Sigmoid colon (tissue), 7 donors: ENCODE results near the gene NCOA1. TPM values are rescaled to one million over a fixed set of nuclear protein-coding genes. Genes with fewer than 3 reads are reported as not detected.
"Not testable (repeated sequence)": the region's sequence is repeated elsewhere in the genome, so short reads cannot be mapped to it uniquely, and the experiment has no call there.

Source experiments
- DNase-seq: peaks from one replicate; pipeline ENCODE4 v3.0.0-alpha.2; 2019
- H3K27ac ChIP-seq, 4 donors: fragments of 200-600 bp; sonication (generic); one replicate each; pipeline ENCODE4 v1.5.1; 2016 to 2019; ENCODE audit warnings: mild to moderate bottlenecking in 1 of 4
- H3K27me3 ChIP-seq, 3 donors: fragments of 200-600 bp; sonication (generic); one replicate each; pipeline ENCODE4 v1.5.1; 2019; ENCODE audit warnings: mild to moderate bottlenecking in 1 of 3
- H3K36me3 ChIP-seq, 4 donors: fragments of 200-600 bp; sonication (generic); one replicate each; pipeline ENCODE4 v1.5.1; 2016 to 2019
- H3K4me1 ChIP-seq, 4 donors: fragments of 200-600 bp; sonication (generic); one replicate each; pipeline ENCODE4 v1.5.1; 2017 to 2019
- H3K4me3 ChIP-seq, 4 donors: fragments of 200-600 bp; sonication (generic); one replicate each; pipeline ENCODE4 v1.5.1; 2017 to 2019; ENCODE audit warnings: mild to moderate bottlenecking in 2 of 4, moderate library complexity in 1 of 4
- H3K9me3 ChIP-seq, 4 donors: fragments of 200-600 bp in 3 of 4; sonication (generic) in 3 of 4; one replicate each; pipeline versions ENCODE4 v1.5.1 to v1.6.1; 2013 to 2019
- EP300 ChIP-seq, 4 donors: sonication (generic); formaldehyde crosslinking; IDR thresholded peaks; one replicate each; pipeline ENCODE4 v1.6.1; 2017; ENCODE audit warnings: antibody characterized with exemption in 4 of 4
- POLR2A ChIP-seq, 2 donors: fragments of 450-650 bp; IDR thresholded peaks; one replicate each; pipeline ENCODE4 v1.6.1; 2016; ENCODE audit warnings: antibody characterized with exemption in 2 of 2, mild to moderate bottlenecking in 2 of 2, moderate library complexity in 2 of 2
- POLR2AphosphoS5 ChIP-seq, 4 donors: sonication (generic); formaldehyde crosslinking; IDR thresholded peaks; one replicate each; pipeline ENCODE4 v1.6.1; 2017; ENCODE audit warnings: antibody characterized with exemption in 4 of 4
- WGBS, 2 donors: extraction: QIAGEN DNeasy Blood & Tissue Kit; methylation state at CpG; one replicate each; pipeline ENCODE4 v1.1.7; 2013; 5-methylcytosine and 5-hydroxymethylcytosine counted together
- intact Hi-C: fragments of 100-400 bp; cut with DNase I; formaldehyde crosslinking; loops from one replicate; pipeline ENCODE4 v1.15.1; 2023
- polyA plus RNA-seq, 3 donors: library from polyadenylated mRNA; stranded (reverse); fragments of 200-250 nt; gene quantifications; one replicate each; pipeline ENCODE4 v1.2.3, GENCODE V29; 2013
- total RNA-seq, 4 donors: library from RNA; depleted of rRNA; stranded (reverse); fragments of >200 nt; gene quantifications; one replicate each; pipeline ENCODE4 v1.1.0, GENCODE V29; 2016
- TF ChIP-seq, protein P1 (sequence below), 4 experiments: fragments of 450-650 bp in 3 of 4; fragments of 200-600 bp in 1 of 4; IDR thresholded peaks; one replicate each; pipeline ENCODE4 v1.5.1; 2016 to 2019; ENCODE audit warnings: antibody characterized with exemption in 4 of 4, mild to moderate bottlenecking in 3 of 4, moderate library complexity in 2 of 4
- donor health status: healthy with polysubstance abuse.
- donor health status: Bipolar disorder and iron deficiency.
- donor health status: healthy.

The NCOA1 gene
- total and polyA plus RNA-seq, 7 donors = 11.3 to 61.7 (median 49.2) TPM

DNA sequence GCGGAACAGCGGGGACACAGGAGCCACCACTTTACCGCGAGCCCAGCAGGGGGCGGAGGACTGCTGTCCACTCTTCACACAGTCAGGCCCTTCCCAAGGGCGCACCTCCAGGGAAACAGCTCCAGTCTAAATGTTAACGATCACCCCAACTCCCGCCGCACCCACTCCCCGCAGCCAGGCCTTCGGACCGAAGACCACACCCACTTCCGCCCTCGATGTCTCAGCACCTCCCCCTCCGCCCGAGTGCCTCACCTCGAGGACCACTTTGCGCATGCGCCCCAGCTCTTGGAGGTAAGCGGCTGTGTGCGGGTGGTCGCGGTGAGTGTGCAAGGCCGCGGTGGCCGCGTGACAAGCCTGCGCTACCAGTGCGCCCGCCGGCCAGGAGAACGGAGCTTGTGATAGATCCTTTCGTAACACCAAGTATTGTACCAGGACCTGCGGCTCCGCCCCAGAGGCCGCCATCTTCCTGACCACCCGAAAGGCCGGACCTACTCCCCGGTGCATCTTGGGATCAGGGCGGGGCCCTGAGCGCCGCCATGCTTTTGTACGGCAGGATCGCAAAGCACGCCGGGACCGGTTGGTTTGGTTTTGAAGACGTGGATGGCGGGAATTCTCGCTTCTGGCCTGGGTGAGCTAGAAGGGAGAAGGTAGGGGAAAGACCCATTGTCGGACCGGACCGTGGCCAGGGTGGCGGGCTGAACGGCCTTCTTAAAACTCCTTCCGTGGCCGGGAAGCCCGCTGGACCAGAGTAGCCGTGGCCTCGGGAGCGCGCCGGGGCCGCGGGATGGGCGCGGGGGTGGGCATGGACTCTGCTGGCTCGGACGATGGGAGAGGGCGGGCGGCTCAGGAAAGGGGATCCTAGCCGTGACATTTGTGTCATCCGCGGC lies 302.1 kb downstream of the NCOA1 start, which contains the start of the genes CENPO and PTRHD1:
Gene CENPO, plus strand, starts transcription at position 552 of the 887 bp plus-strand sequence. CDS start 495 bp downstream, outside the sequence.
Gene PTRHD1, minus strand, starts transcription at position 518 of the 887 bp plus-strand sequence. Its CDS starts 14 bp downstream, at position 504.
- intact Hi-C loops = loop anchor here (2.0 to 10.0 kb wide), 2 partner anchors 302 to 668 kb away; partner anchors contain the start of genes FAM228B, NCOA1 and PFN4
- WGBS, 2 donors = 0% methylated on average over 74 of the region's 74 CpGs
- Histone ChIP-seq H3K9me3 (no peaks in the 10 kb centered on the region), H3K4me1 (peaks cover 0 to 17% (median 13%) of the 10 kb centered on the region in 4 donors), H3K36me3 (no peaks in the 10 kb centered on the region), H3K4me3 (peak within 1 kb of the TSS; percentile 57 to 81 (median 75)), H3K27ac (peak within 1 kb of the TSS; percentile 92 to 98 (median 97)), H3K27me3 (no peaks in the 10 kb centered on the region)
- peak; percentile 98 for DNase-seq
- TF ChIP-seq, protein P1, sequence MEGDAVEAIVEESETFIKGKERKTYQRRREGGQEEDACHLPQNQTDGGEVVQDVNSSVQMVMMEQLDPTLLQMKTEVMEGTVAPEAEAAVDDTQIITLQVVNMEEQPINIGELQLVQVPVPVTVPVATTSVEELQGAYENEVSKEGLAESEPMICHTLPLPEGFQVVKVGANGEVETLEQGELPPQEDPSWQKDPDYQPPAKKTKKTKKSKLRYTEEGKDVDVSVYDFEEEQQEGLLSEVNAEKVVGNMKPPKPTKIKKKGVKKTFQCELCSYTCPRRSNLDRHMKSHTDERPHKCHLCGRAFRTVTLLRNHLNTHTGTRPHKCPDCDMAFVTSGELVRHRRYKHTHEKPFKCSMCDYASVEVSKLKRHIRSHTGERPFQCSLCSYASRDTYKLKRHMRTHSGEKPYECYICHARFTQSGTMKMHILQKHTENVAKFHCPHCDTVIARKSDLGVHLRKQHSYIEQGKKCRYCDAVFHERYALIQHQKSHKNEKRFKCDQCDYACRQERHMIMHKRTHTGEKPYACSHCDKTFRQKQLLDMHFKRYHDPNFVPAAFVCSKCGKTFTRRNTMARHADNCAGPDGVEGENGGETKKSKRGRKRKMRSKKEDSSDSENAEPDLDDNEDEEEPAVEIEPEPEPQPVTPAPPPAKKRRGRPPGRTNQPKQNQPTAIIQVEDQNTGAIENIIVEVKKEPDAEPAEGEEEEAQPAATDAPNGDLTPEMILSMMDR (IDR thresholded peaks at IDR 0.05) = peak in 3 of 4 experiments; percentile 58 to 70 (median 67)
- peak in 1 of 2 donors; percentile 48 for TF ChIP-seq POLR2A (IDR thresholded peaks at IDR 0.05)
- TF ChIP-seq POLR2AphosphoS5 (IDR thresholded peaks at IDR 0.05) = peak; percentile 25 to 78 (median 68)
- no peak for TF ChIP-seq EP300 (IDR thresholded peaks at IDR 0.05)

DNA sequence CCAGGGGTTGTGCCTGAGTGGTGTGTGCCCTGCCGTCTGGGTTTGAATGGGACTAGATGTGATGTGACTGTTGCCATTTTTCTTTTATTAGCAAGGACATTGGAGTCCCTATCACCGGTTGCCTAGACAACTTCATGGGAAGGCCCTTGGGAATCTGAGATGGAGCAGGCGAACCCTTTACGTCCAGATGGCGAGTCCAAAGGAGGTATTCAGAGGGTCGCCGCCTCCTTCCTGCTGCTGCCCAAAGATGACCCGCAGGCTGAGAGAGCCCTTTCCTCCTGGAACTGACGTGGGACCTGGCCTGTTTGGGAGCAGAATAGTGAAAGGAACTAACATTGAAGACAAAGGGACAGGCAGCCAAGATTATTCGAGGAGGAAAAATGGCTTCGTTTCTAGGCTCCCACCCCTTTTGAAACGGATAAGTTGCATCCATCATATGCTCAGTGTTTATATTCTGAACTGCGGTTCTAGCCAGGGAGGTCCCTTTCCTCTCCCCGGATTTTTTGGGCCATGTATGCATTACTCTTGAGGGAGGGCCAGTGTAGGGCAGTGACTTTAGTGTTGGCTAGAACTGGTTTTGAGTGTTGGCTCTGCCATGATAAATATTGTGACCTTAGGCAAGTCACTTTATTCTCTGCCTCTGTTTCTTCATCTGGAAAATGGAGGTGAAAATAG lies 302.8 kb downstream of the NCOA1 start:
- 6% methylated on average over 14 of the region's 14 CpGs for WGBS, 2 donors
- peak overlapping the region; percentile 57 to 81 (median 75) for H3K4me3 ChIP-seq
- H3K27me3 ChIP-seq = no peaks in the 10 kb centered on the region
- no peaks in the 10 kb centered on the region for H3K9me3 ChIP-seq
- H3K4me1 ChIP-seq = peaks cover 0 to 17% (median 13%) of the 10 kb centered on the region in 4 donors
- peak overlapping the region in 3 of 4 donors; percentile 92 to 97 (median 97) for H3K27ac ChIP-seq
- H3K36me3 ChIP-seq = no peaks in the 10 kb centered on the region
- no peak for DNase-seq
- TF ChIP-seq, protein P1 (IDR thresholded peaks at IDR 0.05) = no peak
- TF ChIP-seq EP300 (IDR thresholded peaks at IDR 0.05) = no peak
- TF ChIP-seq POLR2AphosphoS5 (IDR thresholded peaks at IDR 0.05) = no peak
- no peak for TF ChIP-seq POLR2A (IDR thresholded peaks at IDR 0.05)
- intact Hi-C loops = loop anchor here (2.0 to 10.0 kb wide), 2 partner anchors 303 to 669 kb away; partner anchors contain the start of genes FAM228B, NCOA1 and PFN4

DNA sequence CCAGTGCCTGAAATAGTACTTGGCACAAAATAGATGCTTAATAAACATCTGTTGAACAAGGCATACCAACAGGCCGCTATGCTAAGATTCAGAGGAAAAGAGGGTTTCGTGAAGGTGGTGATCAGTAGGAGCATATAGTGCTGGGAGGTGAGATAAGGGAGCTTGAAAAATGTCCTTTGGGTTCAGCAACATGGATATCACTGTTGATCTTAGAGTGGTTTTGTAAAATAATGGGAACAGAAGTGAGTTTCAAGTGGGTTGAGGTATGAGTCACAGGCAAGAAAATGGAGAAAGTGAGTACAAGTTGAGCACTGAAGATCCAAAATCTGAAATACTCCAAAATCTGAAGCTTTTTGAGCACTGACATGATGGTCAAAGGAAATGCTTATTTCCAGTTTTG lies 306.6 kb downstream of the NCOA1 start:
- WGBS, 2 donors = 97 to 98% methylated on average over 2 of the region's 2 CpGs
- Histone ChIP-seq H3K36me3 (no peaks in the 10 kb centered on the region), H3K9me3 (no peaks in the 10 kb centered on the region), H3K4me3 (no peak overlapping the region), H3K27ac (no peak overlapping the region), H3K4me1 (peaks cover 0 to 11% (median 7%) of the 10 kb centered on the region in 4 donors), H3K27me3 (no peaks in the 10 kb centered on the region)
- intact Hi-C loops = loop anchor here (10.0 kb wide), 1 partner anchor 673 kb away; the partner anchor contains the start of genes FAM228B and PFN4
- no peak for DNase-seq
- TF ChIP-seq, protein P1 (IDR thresholded peaks at IDR 0.05) = no peak
- TF ChIP-seq POLR2AphosphoS5 (IDR thresholded peaks at IDR 0.05) (no peak), POLR2A (IDR thresholded peaks at IDR 0.05) (no peak), EP300 (IDR thresholded peaks at IDR 0.05) (no peak)

DNA sequence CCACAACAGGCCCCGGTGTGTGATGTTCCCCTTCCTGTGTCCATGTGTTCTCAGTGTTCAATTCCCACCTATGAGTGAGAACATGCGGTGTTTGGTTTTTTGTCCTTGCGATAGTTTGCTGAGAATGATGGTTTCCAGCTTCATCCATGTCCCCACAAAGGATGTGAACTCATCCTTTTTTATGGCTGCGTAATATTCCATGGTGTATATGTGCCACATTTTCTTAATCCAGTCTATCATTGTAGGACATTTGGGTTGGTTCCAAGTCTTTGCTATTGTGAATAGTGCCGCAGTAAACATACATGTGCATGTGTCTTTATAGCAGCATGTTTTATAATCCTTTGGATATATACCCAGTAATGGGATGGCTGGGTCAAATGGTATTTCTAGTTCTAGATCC lies 309.4 kb downstream of the NCOA1 start:
- DNase-seq, H3K9me3 ChIP-seq, intact Hi-C loops, H3K36me3 ChIP-seq, H3K4me3 ChIP-seq, H3K27me3 ChIP-seq, H3K27ac ChIP-seq, H3K4me1 ChIP-seq: not testable (repeated sequence)
- WGBS, 2 donors = 88 to 99% methylated on average over 4 to 5 of the region's 5 CpGs

DNA sequence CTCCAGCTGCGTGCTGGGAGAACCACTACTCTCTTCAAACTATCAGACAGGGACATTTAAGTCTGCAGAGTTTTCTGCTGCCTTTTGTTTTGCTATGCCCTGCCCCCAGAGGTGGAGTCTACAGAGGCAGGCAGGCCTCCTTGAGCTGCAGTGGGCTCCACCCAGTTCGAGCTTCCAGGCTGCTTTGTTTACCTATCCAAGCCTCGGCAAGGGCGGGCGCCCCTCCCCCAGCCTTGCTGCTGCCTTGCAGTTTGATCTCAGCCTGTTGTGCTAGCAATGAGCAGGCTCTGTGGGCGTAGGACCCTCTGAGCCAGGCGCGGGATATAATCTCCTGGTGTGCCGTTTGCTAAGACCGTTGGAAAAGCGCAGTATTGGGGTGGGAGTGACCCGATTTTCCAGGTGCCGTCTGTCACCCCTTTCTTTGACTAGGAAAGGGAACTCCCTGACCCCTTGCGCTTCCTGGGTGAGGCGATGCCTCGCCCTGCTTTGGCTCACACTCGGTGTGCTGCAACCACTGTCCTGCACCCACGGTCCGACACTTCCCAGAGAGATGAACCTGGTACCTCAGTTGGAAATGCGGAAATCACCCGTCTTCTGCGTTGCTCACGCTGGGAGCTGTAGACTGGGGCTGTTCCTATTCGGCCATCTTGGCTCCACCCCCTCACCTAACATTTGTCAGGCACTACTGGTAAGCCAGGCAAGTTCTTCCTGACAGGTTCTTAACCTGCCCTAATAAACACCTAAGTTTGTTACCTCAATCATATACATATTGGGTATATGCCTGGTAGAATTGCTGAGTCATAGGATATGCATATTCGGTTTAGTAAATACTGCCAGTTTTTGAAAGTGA lies 315.0 kb downstream of the NCOA1 start:
- H3K9me3 ChIP-seq, H3K4me1 ChIP-seq, H3K36me3 ChIP-seq, DNase-seq, intact Hi-C loops, H3K4me3 ChIP-seq, H3K27me3 ChIP-seq, H3K27ac ChIP-seq: not testable (repeated sequence)
- WGBS, 2 donors = 85 to 93% methylated on average over 25 of the region's 25 CpGs
